ENCODE data around the gene TMEM131L. TPM values are rescaled to one million over a fixed set of nuclear protein-coding genes. Genes with fewer than 3 reads are reported as not detected.

TMEM131L gene
- total RNA-seq, 1 experiment from 2014 or later, result 19.7 TPM

GRCh38 chr4:153465140-153465539 lies 1.0 kb upstream of the TMEM131L start:
- ChIA-PET POLR2A (interaction anchor here (1.6 to 1.9 kb wide), 2 partner anchors 10 to 22 kb away, joined by 4 to 11 read pairs; no protein-coding TSS in a partner anchor), CTCF (interaction anchor here (1.2 to 1.3 kb wide), 2 partner anchors 32 to 109 kb away, joined by 4 to 5 read pairs; no protein-coding TSS in a partner anchor), RAD21 (ENCODE audit: low non-redundant PET in 1 of 2, low total read pairs in 2 of 2, uncharacterized antibody in 2 of 2, unreplicated experiment in 2 of 2) (interaction anchor here in 1 of 2 experiments (1.0 kb wide), 1 partner anchor 32 kb away, joined by 3 read pairs; no protein-coding TSS in a partner anchor)
- intact Hi-C loops (cut with micrococcal nuclease), result no loop called here
- BruUV-seq (replicated peaks), result no TSS peak
- Histone ChIP-seq H2AFZ (ENCODE audit: low read depth, low read length, poor library complexity, severe bottlenecking) (peak overlapping the region; percentile 3), H3K9ac (ENCODE audit: low read length) (peak overlapping the region; percentile 71), H4K20me1 (ENCODE audit: insufficient read depth) (no peaks in the 10 kb centered on the region), H3K27me3 (ENCODE audit: insufficient read depth, low read length) (no peaks in the 10 kb centered on the region), H3K4me3 (replicated peaks in 1 of 2; ENCODE audit: low read depth in 1 of 2, low read length in 2 of 2) (peak overlapping the region in 1 of 2 experiments; percentile 82; a peak in 3 of 4 replicates), H3K9me3 (ENCODE audit: control insufficient read depth in 1 of 2, insufficient read depth in 1 of 2, low read depth in 1 of 2, low read length in 2 of 2) (no peaks in the 10 kb centered on the region), H3K4me1 (ENCODE audit: control insufficient read depth in 1 of 2, insufficient read depth in 2 of 2, low read length in 2 of 2) (peaks cover 19 to 37% of the 10 kb centered on the region in 2 experiments), H3K27ac (ENCODE audit: low read depth, low read length) (peak overlapping the region; percentile 56; the same call in 1 of the 2 replicates), H3K9me2 (ENCODE audit: insufficient read depth) (no peaks in the 10 kb centered on the region), H3K79me2 (ENCODE audit: insufficient read depth, low read length) (peaks cover 29% of the 10 kb centered on the region), H3K36me3 (ENCODE audit: control insufficient read depth in 1 of 2, insufficient read depth in 2 of 2, low read length in 2 of 2) (no peaks in the 10 kb centered on the region), H3K4me2 (ENCODE audit: low read length) (peak overlapping the region; percentile 98)
- DNase-seq (ENCODE audit: low read depth, low spot score) (no peak), ATAC-seq (no peak)
- no peak for TF ChIP-seq JUND (IDR thresholded peaks at IDR 0.05)
- TF ChIP-seq POLR2AphosphoS5 (IDR thresholded peaks at IDR 0.05; ENCODE audit: low read depth, low read length), result no peak

- Histone ChIP-seq H3K9me2 (ENCODE audit: insufficient read depth) (no peaks in the 10 kb centered on the region), H3K79me2 (ENCODE audit: insufficient read depth, low read length) (peaks cover 34% of the 10 kb centered on the region), H3K36me3 (ENCODE audit: control insufficient read depth in 1 of 2, insufficient read depth in 2 of 2, low read length in 2 of 2) (no peaks in the 10 kb centered on the region), H4K20me1 (ENCODE audit: insufficient read depth) (no peaks in the 10 kb centered on the region), H3K9me3 (ENCODE audit: control insufficient read depth in 1 of 2, insufficient read depth in 1 of 2, low read depth in 1 of 2, low read length in 2 of 2) (no peaks in the 10 kb centered on the region), H3K4me3 (replicated peaks in 1 of 2; ENCODE audit: low read depth in 1 of 2, low read length in 2 of 2) (peak overlapping the region; percentile 76 to 82), H3K27me3 (ENCODE audit: insufficient read depth, low read length) (no peaks in the 10 kb centered on the region), H3K27ac (ENCODE audit: low read depth, low read length) (peak overlapping the region; percentile 56), H3K9ac (ENCODE audit: low read length) (peak overlapping the region; percentile 71), H2AFZ (ENCODE audit: low read depth, low read length, poor library complexity, severe bottlenecking) (peak overlapping the region; percentile 3), H3K4me1 (ENCODE audit: control insufficient read depth in 1 of 2, insufficient read depth in 2 of 2, low read length in 2 of 2) (peaks cover 19 to 37% of the 10 kb centered on the region in 2 experiments), H3K4me2 (ENCODE audit: low read length) (peak overlapping the region; percentile 98)
- ChIA-PET CTCF (interaction anchor here (1.0 to 1.3 kb wide), 3 partner anchors 33 to 122 kb away, joined by 4 to 5 read pairs (median 4); no protein-coding TSS in a partner anchor), RAD21 (ENCODE audit: low non-redundant PET in 1 of 2, low total read pairs in 2 of 2, uncharacterized antibody in 2 of 2, unreplicated experiment in 2 of 2) (interaction anchor here in 1 of 2 experiments (1.0 kb wide), 1 partner anchor 33 kb away, joined by 3 read pairs; no protein-coding TSS in a partner anchor), POLR2A (interaction anchor here (1.4 to 1.9 kb wide), 3 partner anchors 11 to 109 kb away, joined by 4 to 11 read pairs (median 9); no protein-coding TSS in a partner anchor)
- intact Hi-C loops (cut with micrococcal nuclease), result no loop called here
- ATAC-seq, result peak; percentile 41
- BruUV-seq (replicated peaks), result no TSS peak
- peak; percentile 16 for DNase-seq (ENCODE audit: low read depth, low spot score)
- TF ChIP-seq ATF3 (IDR thresholded peaks at IDR 0.05) (no peak), CTCF (IDR thresholded peaks at IDR 0.05 in 2 of 3, conservative IDR thresholded peaks at IDR 0.05 in 1 of 3; ENCODE audit: borderline replicate concordance in 1 of 3, insufficient read depth in 1 of 3, low read depth in 2 of 3, low read length in 2 of 3) (peak in 1 of 3 experiments; percentile 5; a peak in 1 of 6 replicates), MAX (IDR thresholded peaks at IDR 0.05) (0 out of 2 replicates have a peak, but pooled peaks have one; percentile 74), EGR1 (IDR thresholded peaks at IDR 0.05; ENCODE audit: low read depth) (no peak), CBX3 (IDR thresholded peaks at IDR 0.05; ENCODE audit: low read depth) (no peak), ZFX (IDR thresholded peaks at IDR 0.05) (peak; percentile 77), REST (IDR thresholded peaks at IDR 0.05; ENCODE audit: low read depth) (no peak; the same call in 1 of the 2 replicates)
These were observed 512 bp upstream of the TMEM131L start for GRCh38 chr4:153465615-153466080.
